Upper lobe of left lung (tissue), 4 donors: Measurements from ENCODE around the gene CFAP161.

Source experiments
- CTCF ChIP-seq, 6 experiments: fragments of 450-650 bp in 4 of 6; fragments of 200-600 bp in 2 of 6; sonication (generic) in 2 of 6; IDR thresholded peaks; one replicate each; pipeline ENCODE4 v1.5.1; 2016 to 2019; ENCODE audit warnings: antibody characterized with exemption in 6 of 6
- EP300 ChIP-seq, 4 donors: sonication (generic); formaldehyde crosslinking; IDR thresholded peaks; one replicate each; pipeline ENCODE4 v1.5.1; 2017; ENCODE audit warnings: antibody characterized with exemption in 4 of 4, control low read depth in 2 of 4
- POLR2A ChIP-seq, 4 donors: fragments of 450-650 bp; IDR thresholded peaks; one replicate each; pipeline ENCODE4 v1.5.1; 2016 to 2017; ENCODE audit warnings: antibody characterized with exemption in 4 of 4, mild to moderate bottlenecking in 2 of 4

DNA sequence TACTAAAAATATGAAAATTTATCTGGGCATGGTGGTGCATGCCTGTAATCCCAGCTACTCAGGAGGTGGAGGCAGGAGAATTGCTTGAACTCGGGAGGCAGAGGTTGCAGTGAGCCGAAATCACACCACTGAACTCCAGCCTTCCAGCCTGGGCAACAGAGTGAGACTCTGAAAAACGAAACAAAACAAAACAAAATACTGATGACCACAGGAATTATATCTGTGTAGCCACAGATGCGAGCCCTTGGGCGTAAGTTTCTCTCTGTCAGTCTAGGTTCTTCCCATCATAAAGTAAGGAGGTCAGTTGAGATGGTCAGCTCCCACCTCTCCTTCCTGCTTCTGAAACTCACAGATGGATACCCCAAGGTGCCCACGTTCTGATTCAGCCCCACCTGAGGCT, 37.7 kb upstream of the CFAP161 start:
- TF ChIP-seq CTCF (IDR thresholded peaks at IDR 0.05): no peak
- no peak for TF ChIP-seq EP300 (IDR thresholded peaks at IDR 0.05)
- no peak for TF ChIP-seq POLR2A (IDR thresholded peaks at IDR 0.05)
